H1 (cell line): ENCODE data around the gene HSPBAP1. TPM values are rescaled to one million over a fixed set of nuclear protein-coding genes. Genes with fewer than 3 reads are reported as not detected.

Experiments
- ASH2L ChIP-seq: fragments of 200-600, 300-600 bp; sonication (generic); IDR thresholded peaks from one replicate; pipeline ENCODE4 v1.7.1; 2017; ENCODE audit warnings: low read length
- CEBPB ChIP-seq: IDR thresholded peaks from 2 replicates; pipeline ENCODE4 v1.6.1; 2012; ENCODE audit warnings: low read depth, low read length
- CHD1 ChIP-seq: IDR thresholded peaks from 2 replicates; pipeline ENCODE4 v1.6.1; 2012; ENCODE audit warnings: low read depth, low read length, improper control_type of control experiment
- CHD2 ChIP-seq: IDR thresholded peaks from 2 replicates; pipeline ENCODE4 v1.6.1; 2012; ENCODE audit warnings: low read length, improper control_type of control experiment
- CTCF ChIP-seq, 3 experiments: IDR thresholded peaks; 1 replicate in 2 of 3; 2 replicates in 1 of 3; pipeline versions ENCODE4 v1.5.1 to v1.6.1; 2011; ENCODE audit warnings: low read length in 3 of 3, mild to moderate bottlenecking in 3 of 3, inconsistent platforms in 2 of 3, low read depth in 1 of 3, moderate library complexity in 1 of 3; ENCODE audit not compliant: insufficient read depth in 1 of 3; ENCODE audit errors: control extremely low read depth in 1 of 3
- GABPA ChIP-seq: IDR thresholded peaks from 2 replicates; pipeline ENCODE4 v1.6.1; 2011; ENCODE audit warnings: mild to moderate bottlenecking, low read length, moderate library complexity, borderline replicate concordance; ENCODE audit not compliant: insufficient read depth
- NRF1 ChIP-seq: IDR thresholded peaks from 2 replicates; pipeline ENCODE4 v1.6.1; 2011; ENCODE audit warnings: mild to moderate bottlenecking, low read depth, low read length, improper control_type of control experiment
- RAD21 ChIP-seq, 2 experiments: IDR thresholded peaks in 1 of 2; conservative IDR thresholded peaks in 1 of 2; 2 replicates each; pipeline ENCODE4 v1.6.1; 2011; ENCODE audit warnings: low read depth in 2 of 2, low read length in 2 of 2, improper control_type of control experiment in 1 of 2, inconsistent platforms in 1 of 2, mild to moderate bottlenecking in 1 of 2, moderate library complexity in 1 of 2
- RNF2 ChIP-seq: fragments of 200-900, 300-1000 bp; sonication (generic); IDR thresholded peaks from 2 replicates; pipeline ENCODE4 v1.7.1; 2016; ENCODE audit warnings: borderline replicate concordance, low read depth, mild to moderate bottlenecking, antibody characterized with exemption, low read length; ENCODE audit not compliant: poor library complexity, severe bottlenecking; ENCODE audit errors: missing control alignments
- RXRA ChIP-seq: IDR thresholded peaks from 2 replicates; pipeline ENCODE4 v1.6.1; 2011; ENCODE audit warnings: low read depth, mild to moderate bottlenecking, low read length, moderate library complexity; ENCODE audit not compliant: insufficient read depth
- SAP30 ChIP-seq: fragments of 300-600 bp; sonication (generic); IDR thresholded peaks from 2 replicates; pipeline ENCODE4 v1.7.1; 2012; ENCODE audit warnings: low read length, moderate library complexity, mild to moderate bottlenecking, inconsistent platforms; ENCODE audit not compliant: insufficient read depth, insufficient replicate concordance
- SIN3A ChIP-seq, 2 experiments: IDR thresholded peaks in 1 of 2; conservative IDR thresholded peaks in 1 of 2; 2 replicates each; pipeline ENCODE4 v1.6.1; 2011 to 2012; ENCODE audit warnings: low read length in 2 of 2, improper control_type of control experiment in 1 of 2, low read depth in 1 of 2, mild to moderate bottlenecking in 1 of 2
- SIX5 ChIP-seq: IDR thresholded peaks from 2 replicates; pipeline ENCODE4 v1.6.1; 2011; ENCODE audit warnings: mild to moderate bottlenecking, low read depth, low read length
- SP2 ChIP-seq: IDR thresholded peaks from 2 replicates; pipeline ENCODE4 v1.6.1; 2012; ENCODE audit warnings: mild to moderate bottlenecking, low read length, inconsistent platforms
- SRF ChIP-seq: IDR thresholded peaks from 2 replicates; pipeline ENCODE4 v1.6.1; 2011; ENCODE audit warnings: mild to moderate bottlenecking, low read depth, low read length, moderate library complexity
- SUZ12 ChIP-seq: fragments of 200-600 bp; sonication (generic); IDR thresholded peaks from 2 replicates; pipeline ENCODE4 v1.6.1; 2012; ENCODE audit warnings: mild to moderate bottlenecking, inconsistent platforms, low read length, moderate library complexity, mixed read lengths
- TCF12 ChIP-seq: IDR thresholded peaks from 2 replicates; pipeline ENCODE4 v1.6.1; 2011; ENCODE audit warnings: low read depth, mild to moderate bottlenecking, low read length
- polyA plus RNA-seq, 7 experiments: library from polyadenylated mRNA; depleted of rRNA in 3 of 7; stranded (reverse) in 5 of 7; unstranded in 2 of 7; fragments of >200 nt in 5 of 7; fragments of 200-250 nt in 2 of 7; gene quantifications; 1 replicate in 5 of 7; 2 replicates in 1 of 7; 4 replicates in 1 of 7; pipeline versions ENCODE4 v1.2.1 to v1.2.3, GENCODE V29; 2011 to 2013; ENCODE audit warnings: missing spikeins in 2 of 7, mixed read lengths in 2 of 7
- total RNA-seq: library from RNA; stranded (reverse); fragmentation: NEBNext Ultra II Directional; extraction: Animal tissue kit (Norgen Biotek cat#: 25700); gene quantifications from 2 replicates; pipeline ENCODE4 v1.2.1, GENCODE V29; 2021

Gene HSPBAP1
- total and polyA plus RNA-seq, 2 of the 8 experiments (the other 6 are each of a cell fraction or from before 2014, with no cell fraction given) = 7.5 to 8.3 TPM

DNA sequence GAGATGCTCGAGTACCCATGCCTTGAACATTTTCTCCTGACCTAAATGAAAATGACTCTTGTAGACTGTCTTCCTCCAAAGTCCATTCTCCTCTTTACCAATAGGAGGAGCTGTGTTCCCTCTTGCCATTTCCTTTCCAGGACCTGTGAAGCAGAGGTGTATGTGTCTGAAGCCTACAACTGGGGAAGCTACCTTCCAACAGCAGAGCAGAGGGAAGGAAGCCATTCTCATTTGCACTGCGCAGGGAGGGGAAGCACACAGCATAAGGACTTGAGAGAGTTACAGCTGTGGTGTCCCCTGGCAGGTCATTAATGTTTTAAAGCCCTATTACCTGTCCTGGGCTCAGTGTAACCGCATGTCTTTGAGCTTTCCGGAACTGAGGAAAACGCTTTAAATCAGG, 38.7 kb downstream of the HSPBAP1 start (continued):
- TF ChIP-seq RAD21 (IDR thresholded peaks at IDR 0.05 in 1 of 2, conservative IDR thresholded peaks at IDR 0.05 in 1 of 2; ENCODE audit: low read depth in 2 of 2, low read length in 2 of 2) (peak; percentile 90 to 91), SUZ12 (no peak), NRF1 (0 out of 2 replicates have a peak, but pooled peaks have one; percentile 3), SAP30 (no peak), SIN3A (conservative IDR thresholded peaks at IDR 0.05 in 1 of 2, IDR thresholded peaks at IDR 0.05 in 1 of 2; ENCODE audit: low read depth in 1 of 2, low read length in 2 of 2) (0 out of 4 replicates have a peak, but pooled peaks of 1 of the 2 experiments have one; percentile 36), RNF2 (no peak), ASH2L (no peak), SP2 (no peak), CTCF (IDR thresholded peaks at IDR 0.05; ENCODE audit: control extremely low read depth in 1 of 3, insufficient read depth in 1 of 3, low read depth in 1 of 3, low read length in 3 of 3) (peak; percentile 7 to 94 (median 76)), SRF (no peak), GABPA (no peak), TCF12 (no peak), CHD1 (no peak), CEBPB (no peak), CHD2 (no peak), SIX5 (no peak), RXRA (no peak)
